ENCODE data around the gene ZNF451.

The ZNF451 gene

DNA sequence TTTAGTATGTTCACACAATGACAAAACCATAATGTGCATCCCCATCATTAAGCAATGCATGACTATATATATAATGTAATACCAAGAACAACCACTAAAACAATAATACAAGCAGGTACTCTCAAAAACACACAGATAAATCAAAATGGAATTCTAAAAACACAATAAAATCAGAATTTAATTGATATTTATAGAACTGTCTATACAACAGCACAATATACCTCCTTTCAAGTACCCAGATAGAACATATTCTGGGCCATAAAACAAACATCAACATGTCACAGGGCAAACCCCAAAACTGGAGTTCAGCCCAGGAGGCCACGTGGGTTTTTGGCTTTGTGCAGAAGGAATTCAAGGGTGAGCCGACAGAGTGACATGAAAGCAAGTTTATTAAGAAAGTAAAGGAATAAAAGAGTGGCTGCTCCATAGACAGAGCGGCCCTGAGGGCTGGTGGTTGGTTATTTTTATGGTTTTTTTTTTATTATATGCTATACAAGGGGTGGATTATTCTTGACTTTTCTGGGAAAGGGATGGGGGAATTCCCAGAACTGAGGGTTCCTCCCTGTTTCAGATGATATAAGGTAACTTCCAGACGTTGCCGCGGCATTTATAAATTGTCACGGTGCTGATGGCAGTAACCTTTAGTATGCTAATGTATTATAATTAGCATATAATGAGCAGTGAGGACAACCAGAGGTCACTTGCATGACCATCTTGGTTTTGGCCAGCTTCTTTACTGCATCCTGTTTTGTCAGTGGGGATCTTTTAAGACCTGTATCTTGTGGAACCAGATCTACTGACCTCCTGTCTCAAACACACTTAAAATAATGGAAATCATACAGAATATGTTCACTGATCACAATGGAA lies 126.5 kb downstream of the ZNF451 start:
- no peak for DNase-seq

GRCh38 chr6:57217270-57217669 lies 127.3 kb downstream of the ZNF451 start:
- DNase-seq = no peak

Measured in NCI-H526 treated with DMSO at 0.1 percent for 48 hours (cell line).